Peyer's patch (tissue), 4 donors: Measurements from ENCODE around the gene ESYT2.

Source experiments
- CTCF ChIP-seq, 6 experiments: fragments of 450-650 bp in 4 of 6; fragments of 200-600 bp in 2 of 6; sonication (generic) in 1 of 6; IDR thresholded peaks; one replicate each; pipeline ENCODE4 v1.5.1; 2017 to 2019; ENCODE audit warnings: antibody characterized with exemption in 6 of 6, mild to moderate bottlenecking in 3 of 6, moderate library complexity in 1 of 6
- POLR2A ChIP-seq, 2 donors: fragments of 450-650 bp; IDR thresholded peaks; one replicate each; pipeline ENCODE4 v1.5.1; 2017; ENCODE audit warnings: antibody characterized with exemption in 2 of 2, mild to moderate bottlenecking in 2 of 2, moderate library complexity in 2 of 2

DNA sequence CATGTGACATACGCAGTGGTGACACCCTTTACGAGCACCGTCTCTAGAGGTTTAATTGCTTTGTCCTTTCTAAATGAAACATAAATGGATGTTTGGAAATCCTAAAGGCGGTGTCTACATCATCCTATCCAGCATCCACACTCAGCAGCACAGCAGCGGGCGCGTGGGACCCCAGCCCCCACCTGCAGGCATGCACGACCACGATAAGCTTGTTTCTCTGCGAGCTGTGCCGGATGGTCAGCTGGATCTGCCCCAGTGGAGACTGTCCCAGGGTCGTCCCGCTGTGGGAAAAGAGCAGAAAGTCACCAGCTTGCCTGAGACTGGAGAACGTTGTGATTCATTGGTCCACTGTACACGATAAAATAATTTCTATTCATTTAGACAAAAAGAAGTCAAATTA, 90.5 kb downstream of the ESYT2 start:
- no peak for TF ChIP-seq CTCF (IDR thresholded peaks at IDR 0.05)
- TF ChIP-seq POLR2A (IDR thresholded peaks at IDR 0.05): no peak
